Stimulated activated CD8-positive, alpha-beta memory T cell treated with anti-CD3 and anti-CD28 coated beads, Interleukin-15, amount 100 ng/mL, for 48 hours (primary cell): ENCODE data around the gene APBA1.
A peak's percentile ranks its signal among the peaks of the same experiment; 100 is the strongest.

Experiments used
- DNase-seq, 2 donors: peaks; one replicate each; pipeline ENCODE4 v3.0.0-alpha.2; 2020; ENCODE audit warnings: low read depth in 2 of 2

APBA1 gene

GRCh38 chr9:69579032-69579758 is 93.0 kb downstream of the APBA1 start:
- no peak for DNase-seq

- DNase-seq = no peak
These were observed 94.1 kb downstream of the APBA1 start for GRCh38 chr9:69578026-69578425.

- DNase-seq = no peak
These were observed 95.0 kb downstream of the APBA1 start for GRCh38 chr9:69577123-69577522.

- no peak for DNase-seq
These were observed 98.1 kb downstream of the APBA1 start for GRCh38 chr9:69574057-69574456.

GRCh38 chr9:69573651-69574050 is 98.5 kb downstream of the APBA1 start:
- no peak for DNase-seq

GRCh38 chr9:69572611-69573010 is 99.6 kb downstream of the APBA1 start:
- no peak for DNase-seq

- no peak for DNase-seq
These were observed 101.1 kb downstream of the APBA1 start for GRCh38 chr9:69571032-69571431.

- DNase-seq = no peak
These were observed 102.3 kb downstream of the APBA1 start for GRCh38 chr9:69569738-69570451.

GRCh38 chr9:69564557-69564956 is 107.6 kb downstream of the APBA1 start:
- DNase-seq = no peak

GRCh38 chr9:69559126-69559525 is 113.0 kb downstream of the APBA1 start:
- DNase-seq = no peak

GRCh38 chr9:69556707-69557106 is 115.5 kb downstream of the APBA1 start:
- DNase-seq = no peak

GRCh38 chr9:69555802-69556201 is 116.4 kb downstream of the APBA1 start:
- no peak for DNase-seq

- no peak for DNase-seq
These were observed 117.2 kb downstream of the APBA1 start for GRCh38 chr9:69554945-69555344.

- peak in 1 of 2 donors; percentile 8 for DNase-seq
These were observed 122.6 kb downstream of the APBA1 start for GRCh38 chr9:69549310-69550202.

GRCh38 chr9:69548681-69549080 is 123.5 kb downstream of the APBA1 start:
- DNase-seq = no peak

- no peak for DNase-seq
These were observed 125.9 kb downstream of the APBA1 start for GRCh38 chr9:69546265-69546664.

- DNase-seq = no peak
These were observed 129.0 kb downstream of the APBA1 start for GRCh38 chr9:69542942-69543704.

- DNase-seq = no peak
These were observed 130.1 kb downstream of the APBA1 start for GRCh38 chr9:69542058-69542457.

GRCh38 chr9:69535911-69536310 is 136.3 kb downstream of the APBA1 start:
- DNase-seq = no peak

- DNase-seq = no peak
These were observed 136.8 kb downstream of the APBA1 start for GRCh38 chr9:69535286-69535832.

- DNase-seq = no peak
These were observed 139.8 kb downstream of the APBA1 start for GRCh38 chr9:69532396-69532795.
